Spleen (tissue), 11 donors: ENCODE measurements around the gene KRTAP10-2. TPM values are rescaled to one million over a fixed set of nuclear protein-coding genes. Genes with fewer than 3 reads are reported as not detected.
"Not testable (repeated sequence)": the region's sequence is repeated elsewhere in the genome, so short reads cannot be mapped to it uniquely, and the experiment has no call there.

Experiments used
- DNase-seq: peaks from one replicate; pipeline ENCODE4 v3.0.0-alpha.2; 2020
- H3K27ac ChIP-seq, 8 donors: fragments of 200-600 bp; sonication (generic) in 7 of 8; 1 replicate in 4 of 8; 2 replicates in 4 of 8; pipeline versions ENCODE4 v1.5.0 to v1.8.0; 2016 to 2021; ENCODE audit warnings: inconsistent platforms in 4 of 8, mild to moderate bottlenecking in 4 of 8, moderate library complexity in 1 of 8
- H3K27me3 ChIP-seq, 7 donors: fragments of 200-600 bp; sonication (generic) in 6 of 7; replicated peaks in 1 of 7; 1 replicate in 4 of 7; 2 replicates in 3 of 7; pipeline versions ENCODE4 v1.5.0 to v1.8.0; 2016 to 2021; ENCODE audit warnings: inconsistent platforms in 3 of 7, mild to moderate bottlenecking in 1 of 7
- H3K36me3 ChIP-seq, 6 donors: fragments of 200-600 bp; sonication (generic) in 5 of 6; 1 replicate in 4 of 6; 2 replicates in 2 of 6; pipeline versions ENCODE4 v1.5.0 to v1.8.0; 2016 to 2021; ENCODE audit warnings: inconsistent platforms in 2 of 6
- H3K4me1 ChIP-seq, 6 donors: fragments of 200-600 bp; sonication (generic) in 5 of 6; 1 replicate in 3 of 6; 2 replicates in 3 of 6; pipeline versions ENCODE4 v1.5.0 to v1.8.0; 2016 to 2021; ENCODE audit warnings: inconsistent platforms in 3 of 6
- H3K4me3 ChIP-seq, 8 donors: fragments of 200-600 bp; sonication (generic) in 7 of 8; 1 replicate in 4 of 8; 2 replicates in 4 of 8; pipeline versions ENCODE4 v1.5.0 to v1.8.0; 2016 to 2021; ENCODE audit warnings: inconsistent platforms in 4 of 8, mild to moderate bottlenecking in 4 of 8, moderate library complexity in 2 of 8
- H3K9me3 ChIP-seq, 8 donors: fragments of 200-600 bp; sonication (generic) in 7 of 8; 1 replicate in 4 of 8; 2 replicates in 4 of 8; pipeline versions ENCODE4 v1.5.0 to v1.8.0; 2016 to 2021; ENCODE audit warnings: inconsistent platforms in 4 of 8
- POLR2A ChIP-seq, 3 donors: fragments of 450-650 bp; IDR thresholded peaks; one replicate each; pipeline ENCODE4 v1.5.1; 2017; ENCODE audit warnings: antibody characterized with exemption in 3 of 3, mild to moderate bottlenecking in 1 of 3
- POLR2AphosphoS5 ChIP-seq, 3 donors: sonication (generic); formaldehyde crosslinking; IDR thresholded peaks; one replicate each; pipeline ENCODE4 v1.5.1; 2017; ENCODE audit warnings: antibody characterized with exemption in 3 of 3
- WGBS, 5 donors: extraction: QIAGEN DNeasy Blood & Tissue Kit in 3 of 5; methylation state at CpG; one replicate each; pipeline versions ENCODE4 v1.1.5 to v1.1.7; 2013 to 2018; 5-methylcytosine and 5-hydroxymethylcytosine counted together
- intact Hi-C: fragments of 100-400 bp; cut with DNase I; formaldehyde crosslinking; loops from one replicate; pipeline ENCODE4 v1.15.0; 2023; ENCODE audit warnings: low total_unique reads
- polyA plus RNA-seq, 3 donors: library from polyadenylated mRNA; stranded (reverse); fragments of 200-250 nt; gene quantifications; one replicate each; pipeline ENCODE4 v1.2.1, GENCODE V29; 2013
- total RNA-seq, 7 donors: library from RNA; depleted of rRNA in 3 of 7; stranded (reverse); fragments of >200 nt in 3 of 7; fragmentation: NEBNext Ultra II Directional in 4 of 7; extraction: Animal tissue kit (Norgen Biotek cat#: 25700) in 4 of 7; gene quantifications; one replicate each; pipeline versions ENCODE4 v1.1.0 to v1.2.1, GENCODE V29; 2016 to 2021
- TF ChIP-seq, protein P1 (sequence below), 11 experiments: fragments of 200-600 bp in 7 of 11; fragments of 450-650 bp in 4 of 11; sonication (generic) in 4 of 11; IDR thresholded peaks in 8 of 11; conservative IDR thresholded peaks in 3 of 11; 1 replicate in 7 of 11; 2 replicates in 4 of 11; pipeline versions ENCODE4 v1.4.0 to v1.8.0; 2016 to 2021; ENCODE audit warnings: antibody characterized with exemption in 11 of 11, inconsistent platforms in 4 of 11, mild to moderate bottlenecking in 1 of 11
- donor health status: healthy with polysubstance abuse.
- donor health status: DM: no; HTN: no; CAD: no; lungs with moderate emphysema.
- donor health status: DM: no; HTN: no; CAD: no.
- donor health status: Bipolar disorder and iron deficiency.
- donor health status: healthy.
- donor health status: DM: no; HTN: no; CAD: no.
- donor health status: DM: yes; HTN: yes; CAD: no.

The KRTAP10-2 gene
- total and polyA plus RNA-seq, 10 donors: not detected

DNA sequence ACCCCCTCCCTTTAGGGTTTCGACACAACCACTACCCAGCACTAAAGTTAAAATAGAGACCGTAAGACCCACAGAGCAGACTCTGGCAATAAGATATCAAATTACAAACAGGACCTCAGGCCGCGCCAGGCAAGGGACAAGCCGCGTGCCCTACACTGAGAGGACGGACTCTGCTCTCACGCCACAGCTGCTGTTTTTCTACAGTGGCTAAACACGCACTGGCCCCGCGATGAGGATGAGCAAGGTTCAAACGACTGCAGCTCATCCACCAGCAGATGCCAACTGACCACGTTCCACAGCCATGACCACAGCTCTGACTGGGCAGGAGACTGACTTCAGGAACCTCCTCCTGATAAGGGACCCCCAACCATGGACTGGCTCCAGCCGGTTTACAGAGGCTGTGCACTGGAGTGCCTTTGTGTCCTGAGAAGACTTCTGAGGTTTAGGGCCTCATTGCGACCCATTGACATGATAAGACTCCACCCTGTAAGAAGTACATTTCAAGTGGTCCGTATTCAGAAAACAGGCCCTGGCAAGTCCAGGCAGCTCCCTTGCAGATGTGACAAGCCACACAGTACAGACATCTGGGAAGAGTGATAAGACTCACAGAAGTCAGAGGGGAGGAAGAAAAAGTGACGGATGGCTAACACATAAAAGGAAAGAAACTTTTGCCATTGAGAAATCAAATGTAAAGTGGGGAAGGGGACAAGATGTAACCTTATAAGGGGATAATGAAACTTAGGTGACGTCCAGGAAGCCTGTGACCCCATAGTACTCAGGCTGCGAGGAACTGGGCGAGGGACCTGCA is 42.5 kb upstream of the KRTAP10-2 start:
- WGBS, 5 donors: 63 to 78% (median 72%) methylated on average over 20 of the region's 20 CpGs
- DNase-seq: no peak
- H3K4me1 ChIP-seq: no peaks in the 10 kb centered on the region
- intact Hi-C loops: no loop called here
- no peak for TF ChIP-seq POLR2AphosphoS5 (IDR thresholded peaks at IDR 0.05)
- TF ChIP-seq, protein P1, sequence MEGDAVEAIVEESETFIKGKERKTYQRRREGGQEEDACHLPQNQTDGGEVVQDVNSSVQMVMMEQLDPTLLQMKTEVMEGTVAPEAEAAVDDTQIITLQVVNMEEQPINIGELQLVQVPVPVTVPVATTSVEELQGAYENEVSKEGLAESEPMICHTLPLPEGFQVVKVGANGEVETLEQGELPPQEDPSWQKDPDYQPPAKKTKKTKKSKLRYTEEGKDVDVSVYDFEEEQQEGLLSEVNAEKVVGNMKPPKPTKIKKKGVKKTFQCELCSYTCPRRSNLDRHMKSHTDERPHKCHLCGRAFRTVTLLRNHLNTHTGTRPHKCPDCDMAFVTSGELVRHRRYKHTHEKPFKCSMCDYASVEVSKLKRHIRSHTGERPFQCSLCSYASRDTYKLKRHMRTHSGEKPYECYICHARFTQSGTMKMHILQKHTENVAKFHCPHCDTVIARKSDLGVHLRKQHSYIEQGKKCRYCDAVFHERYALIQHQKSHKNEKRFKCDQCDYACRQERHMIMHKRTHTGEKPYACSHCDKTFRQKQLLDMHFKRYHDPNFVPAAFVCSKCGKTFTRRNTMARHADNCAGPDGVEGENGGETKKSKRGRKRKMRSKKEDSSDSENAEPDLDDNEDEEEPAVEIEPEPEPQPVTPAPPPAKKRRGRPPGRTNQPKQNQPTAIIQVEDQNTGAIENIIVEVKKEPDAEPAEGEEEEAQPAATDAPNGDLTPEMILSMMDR (IDR thresholded peaks at IDR 0.05 in 8 of 11, conservative IDR thresholded peaks at IDR 0.05 in 3 of 11): no peak
- peaks cover 0 to 43% (median 12%) of the 10 kb centered on the region in 7 donors for H3K27me3 ChIP-seq
- H3K9me3 ChIP-seq: peaks cover 0 to 9% (median 0%) of the 10 kb centered on the region in 8 donors
- H3K36me3 ChIP-seq: no peaks in the 10 kb centered on the region
- H3K4me3 ChIP-seq: no peak overlapping the region
- H3K27ac ChIP-seq: no peak overlapping the region

DNA sequence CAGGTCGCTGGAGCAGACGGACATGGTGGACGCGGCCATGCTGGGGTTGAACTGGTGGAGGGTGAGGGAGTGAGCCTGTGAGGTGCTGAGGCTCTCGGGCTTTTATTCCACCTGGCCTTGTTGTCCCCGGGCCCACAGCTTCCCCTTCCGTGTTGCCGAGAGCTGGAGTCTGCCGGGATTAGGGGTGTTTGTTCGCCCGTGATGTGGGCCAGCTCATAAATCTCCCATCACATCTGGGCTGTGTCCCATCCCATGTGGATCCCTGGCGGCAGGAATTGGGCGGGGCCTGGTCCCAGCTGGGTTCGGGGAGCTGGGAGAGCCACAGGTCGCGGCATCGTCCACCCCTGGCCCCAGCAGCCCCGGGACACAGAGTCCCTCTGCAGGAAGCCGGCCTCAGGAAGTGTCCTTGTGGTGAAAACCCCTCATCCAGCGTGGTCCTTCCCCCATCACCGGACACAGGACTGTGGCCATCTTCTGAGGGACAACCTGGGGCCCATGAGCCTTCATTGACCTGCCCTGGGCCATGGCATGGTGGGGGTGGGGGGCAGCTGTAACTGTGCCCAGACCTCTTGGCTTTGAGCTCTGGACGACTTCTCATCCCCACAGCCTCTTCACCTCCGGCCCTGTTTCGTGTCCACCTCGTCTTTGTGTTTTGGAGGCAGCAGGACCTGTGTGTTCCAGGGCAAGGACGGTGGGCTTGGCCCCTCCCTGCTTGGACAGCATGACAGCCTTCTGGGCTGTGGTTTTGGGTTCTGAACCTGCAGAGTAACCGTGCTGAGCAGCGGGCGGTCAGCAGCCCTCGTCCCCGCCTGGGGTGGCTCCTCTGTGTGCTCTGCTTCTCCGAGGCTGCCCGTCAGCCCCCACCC is 41.4 kb upstream of the KRTAP10-2 start, which contains the start of gene KRTAP10-6:
Gene KRTAP10-6 (minus strand): TSS at position 60 of the 866 bp plus-strand sequence. CDS start 21 bp downstream, at position 39.
- no peak for DNase-seq
- intact Hi-C loops: no loop called here
- WGBS, 5 donors: 57 to 70% (median 61%) methylated on average over 18 to 33 of the region's 33 CpGs

DNA sequence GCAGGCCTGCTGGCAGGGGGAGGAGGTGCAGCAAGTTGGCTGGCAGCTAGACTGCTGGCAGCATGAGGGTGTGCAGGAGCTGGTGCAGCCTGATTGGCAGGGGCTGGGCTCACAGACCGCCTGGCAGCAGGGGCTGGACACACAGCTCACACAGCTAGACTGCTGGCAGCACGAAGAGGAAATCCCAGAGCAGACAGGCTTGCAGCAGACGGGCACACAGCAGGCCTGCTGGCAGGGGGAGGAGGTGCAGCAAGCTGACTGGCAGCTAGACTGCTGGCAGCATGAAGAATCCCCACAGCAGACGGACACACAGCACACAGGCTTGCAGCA is 40.5 kb upstream of the KRTAP10-2 start:
- peaks cover 0 to 38% (median 12%) of the 10 kb centered on the region in 7 donors for H3K27me3 ChIP-seq
- H3K9me3 ChIP-seq, H3K27ac ChIP-seq, H3K4me1 ChIP-seq, DNase-seq, intact Hi-C loops, H3K4me3 ChIP-seq, H3K36me3 ChIP-seq: not testable (repeated sequence)
- 38 to 77% (median 54%) methylated on average over 1 to 4 of the region's 4 CpGs; no CpG with 5 or more reads in 1 of the 5 donors for WGBS, 5 donors

More for the DNA sequence above, 41.4 kb upstream of the KRTAP10-2 start, which contains the start of gene KRTAP10-6:
- Histone ChIP-seq H3K27ac (no peak within 1 kb of the TSS), H3K27me3 (peaks cover 0 to 39% (median 12%) of the 10 kb centered on the region in 7 donors), H3K36me3 (no peaks in the 10 kb centered on the region), H3K4me3 (no peak within 1 kb of the TSS), H3K4me1 (no peaks in the 10 kb centered on the region), H3K9me3 (no peaks in the 10 kb centered on the region)
- TF ChIP-seq, protein P1 (IDR thresholded peaks at IDR 0.05 in 8 of 11, conservative IDR thresholded peaks at IDR 0.05 in 3 of 11): no peak
- no peak for TF ChIP-seq POLR2A (IDR thresholded peaks at IDR 0.05)
- no peak for TF ChIP-seq POLR2AphosphoS5 (IDR thresholded peaks at IDR 0.05)

DNA sequence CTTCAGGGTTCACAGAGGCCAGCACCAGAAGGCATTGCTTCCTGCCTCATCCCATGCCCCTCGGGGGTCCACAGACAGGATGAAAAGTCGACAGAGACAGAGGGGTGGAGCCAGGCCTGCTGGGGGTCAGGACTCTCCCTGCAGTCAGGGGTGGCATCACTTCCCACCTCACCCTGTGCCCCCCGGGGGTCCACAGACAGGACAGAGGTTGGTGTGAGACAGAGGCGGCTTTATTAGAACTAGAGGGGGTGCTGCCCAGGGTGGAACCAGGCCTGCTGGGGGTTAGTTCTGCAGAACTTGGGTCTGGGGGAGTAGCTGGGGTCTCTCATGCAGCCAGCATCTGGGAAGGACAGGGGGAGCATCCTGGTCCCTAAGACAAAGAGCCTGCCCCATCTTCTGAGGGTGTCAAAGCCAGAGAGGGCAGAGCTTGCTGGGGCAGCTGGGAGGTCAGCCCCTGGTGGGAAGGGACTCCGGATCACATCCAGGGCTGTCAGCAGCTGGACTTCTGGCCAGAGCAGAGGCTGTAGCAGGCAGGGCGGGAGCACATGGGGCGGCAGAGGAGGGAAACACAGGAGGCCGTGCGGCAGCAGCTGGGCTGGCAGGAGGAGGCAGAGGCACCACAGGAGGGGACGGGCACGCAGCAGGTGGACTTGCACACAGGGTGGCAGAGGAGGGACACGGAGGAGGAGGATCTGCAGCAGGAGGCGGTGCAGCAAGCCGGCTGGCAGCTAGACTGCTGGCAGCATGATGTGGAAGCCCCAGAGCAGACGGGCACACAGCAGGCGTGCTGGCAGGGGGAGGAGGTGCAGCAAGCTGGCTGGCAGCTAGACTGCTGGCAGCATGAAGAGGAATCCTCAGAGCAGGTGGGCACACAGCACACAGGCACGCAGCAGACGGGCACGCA is 39.8 kb upstream of the KRTAP10-2 start:
- WGBS, 5 donors: 74 to 82% (median 76%) methylated on average over 15 to 18 of the region's 19 CpGs
- intact Hi-C loops: not testable (repeated sequence)

More for the DNA sequence above, 39.8 kb upstream of the KRTAP10-2 start:
- not testable (repeated sequence) for H3K27ac ChIP-seq, DNase-seq, H3K4me3 ChIP-seq, H3K4me1 ChIP-seq, H3K36me3 ChIP-seq, H3K9me3 ChIP-seq
- peaks cover 0 to 42% (median 14%) of the 10 kb centered on the region in 7 donors for H3K27me3 ChIP-seq
